NCI-H2227 treated with DMSO at 0.1 percent for 48 hours (cell line): ENCODE data around the gene EIF3M.
"Not testable (repeated sequence)": the region's sequence is repeated elsewhere in the genome, so short reads cannot be mapped to it uniquely, and the experiment has no call there.

Experiments
- DNase-seq: peaks from one replicate; lab custom pipeline; 2025; lab: John Stamatoyannopoulos, UW

EIF3M gene

DNA sequence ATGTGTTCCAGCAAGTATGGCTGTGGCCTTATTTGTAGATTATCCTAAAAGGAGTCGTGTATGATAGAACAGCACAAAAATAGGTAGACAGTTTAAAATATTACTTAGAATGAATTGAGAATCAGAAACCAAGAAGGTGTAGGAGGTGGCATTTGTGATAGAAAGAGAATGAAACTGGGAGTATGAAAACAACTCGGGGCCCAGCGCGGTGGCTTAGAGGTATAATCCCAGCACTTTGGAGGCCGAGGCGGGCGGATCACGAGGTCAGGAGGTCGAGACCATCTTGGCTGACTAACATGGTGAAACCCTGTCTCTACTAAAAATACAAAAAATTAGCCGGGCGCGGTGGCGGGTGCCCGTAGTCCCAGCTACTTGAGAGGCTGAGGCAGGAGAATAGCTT, 12.5 kb downstream of the EIF3M start:
- DNase-seq: not testable (repeated sequence)

DNA sequence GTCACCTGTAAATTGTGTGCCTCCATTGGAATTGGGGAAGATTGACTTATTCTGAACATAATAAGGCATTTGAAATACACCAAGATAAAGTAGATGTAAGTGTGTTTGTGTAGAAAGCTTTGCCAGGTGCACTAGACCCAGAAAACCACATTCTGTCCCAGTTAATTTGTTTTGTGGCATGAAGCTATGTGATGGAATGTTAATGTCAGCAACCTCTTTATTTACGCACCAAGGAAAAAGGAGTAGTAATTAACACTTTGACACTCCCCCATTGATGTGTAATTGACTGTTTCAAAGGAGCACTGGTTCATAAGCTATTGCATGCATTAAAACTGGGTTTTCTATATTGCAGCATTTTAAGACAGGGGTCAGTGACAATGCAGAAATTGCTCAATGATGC, 14.3 kb downstream of the EIF3M start:
- no peak for DNase-seq

DNA sequence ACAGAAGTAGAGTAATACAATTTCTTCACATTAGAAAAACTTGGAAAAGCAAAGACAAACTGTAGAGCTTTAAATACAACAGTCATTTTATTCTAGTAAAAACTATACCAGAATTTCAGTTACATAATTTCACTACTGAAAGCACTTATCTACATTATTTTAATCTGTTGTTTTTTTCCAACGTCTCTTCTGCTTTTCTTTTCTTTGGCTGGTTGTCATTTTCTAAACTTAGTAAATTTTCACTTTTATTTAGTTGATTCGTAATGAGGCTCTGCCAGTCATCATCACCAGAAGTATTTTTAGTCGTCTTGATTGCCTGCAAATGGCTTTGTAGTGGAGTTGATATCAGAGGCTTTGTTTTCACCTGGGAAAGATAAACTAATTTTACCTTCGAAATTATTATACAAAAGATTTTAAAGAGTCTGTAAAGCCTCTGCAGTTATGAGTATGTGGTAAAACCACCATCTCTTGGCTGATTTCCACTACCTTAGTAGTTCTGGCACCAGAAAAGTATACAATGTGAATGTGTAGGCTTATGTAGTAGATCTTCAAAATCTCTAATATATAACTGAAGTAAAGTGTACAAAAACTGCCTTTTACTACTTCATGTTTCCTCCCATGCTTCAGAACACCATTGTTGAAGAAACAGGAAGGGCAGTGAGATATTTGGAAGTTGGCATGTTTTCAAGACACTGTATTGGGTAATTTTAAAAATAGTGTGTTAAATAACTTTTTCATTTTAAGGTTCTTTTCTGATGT, 19.2 kb downstream of the EIF3M start:
- no peak for DNase-seq

DNA sequence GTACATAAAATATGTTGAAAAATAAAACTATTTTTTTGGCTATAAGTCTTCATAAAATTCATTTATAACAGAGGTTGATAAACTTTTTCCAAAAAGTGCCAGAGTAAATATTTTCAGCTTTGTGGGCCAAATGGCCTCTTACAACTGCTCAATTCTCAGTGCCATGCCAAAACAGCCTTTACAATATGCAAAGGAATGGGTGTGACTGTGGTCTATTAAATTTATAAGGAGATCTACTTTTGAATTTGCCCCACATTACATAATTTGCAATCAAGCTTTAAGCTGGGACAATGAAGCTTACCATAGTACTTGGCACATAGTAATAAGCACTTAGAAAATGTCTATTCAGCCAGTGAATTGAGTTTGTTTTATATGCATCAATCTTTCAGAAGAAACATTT, 22.6 kb downstream of the EIF3M start:
- no peak for DNase-seq

DNA sequence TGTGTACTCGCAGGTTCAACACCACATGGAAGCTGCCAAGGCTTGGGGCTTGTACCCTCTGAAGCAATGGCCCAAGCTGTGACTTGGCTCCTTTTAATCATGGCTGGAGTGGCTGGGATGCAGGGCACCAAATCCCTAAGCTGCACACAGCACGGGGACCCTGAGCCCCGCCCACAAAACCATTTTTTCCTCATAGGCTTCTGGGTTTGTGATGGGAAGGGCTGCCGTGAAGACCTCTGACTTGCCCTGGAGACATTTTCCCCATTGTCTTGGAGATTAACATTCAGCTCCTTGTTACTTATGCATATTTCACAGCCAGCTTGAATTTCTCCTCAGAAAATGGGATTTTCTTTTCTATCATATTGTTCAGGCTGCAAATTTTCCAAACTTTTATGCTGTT, 25.2 kb downstream of the EIF3M start:
- not testable (repeated sequence) for DNase-seq

DNA sequence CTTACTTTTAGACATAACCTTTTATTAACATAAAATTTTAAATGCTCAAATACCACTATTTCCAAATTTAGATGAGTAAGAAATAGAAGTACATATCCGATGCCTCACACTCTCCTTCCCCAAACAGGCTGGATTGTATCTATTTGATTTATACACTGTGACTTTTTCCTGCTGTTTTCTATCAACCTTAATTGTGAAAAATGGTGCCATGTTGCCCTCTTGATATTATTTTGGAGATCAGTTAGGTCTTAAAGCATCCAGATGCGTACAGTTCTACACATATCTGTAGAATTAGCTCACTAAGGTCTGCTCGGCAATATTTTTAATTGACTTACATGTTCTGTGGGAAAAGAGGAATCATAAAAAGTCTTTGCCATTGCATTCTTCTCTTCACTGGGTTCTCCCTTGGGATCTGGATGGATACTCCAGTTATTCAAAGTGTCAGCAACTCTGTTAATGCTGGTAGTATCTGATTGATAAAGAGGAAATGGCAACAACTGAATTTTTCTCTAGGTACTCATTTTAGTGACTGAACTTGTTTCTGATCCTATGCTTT, 27.2 kb downstream of the EIF3M start:
- DNase-seq: no peak

DNA sequence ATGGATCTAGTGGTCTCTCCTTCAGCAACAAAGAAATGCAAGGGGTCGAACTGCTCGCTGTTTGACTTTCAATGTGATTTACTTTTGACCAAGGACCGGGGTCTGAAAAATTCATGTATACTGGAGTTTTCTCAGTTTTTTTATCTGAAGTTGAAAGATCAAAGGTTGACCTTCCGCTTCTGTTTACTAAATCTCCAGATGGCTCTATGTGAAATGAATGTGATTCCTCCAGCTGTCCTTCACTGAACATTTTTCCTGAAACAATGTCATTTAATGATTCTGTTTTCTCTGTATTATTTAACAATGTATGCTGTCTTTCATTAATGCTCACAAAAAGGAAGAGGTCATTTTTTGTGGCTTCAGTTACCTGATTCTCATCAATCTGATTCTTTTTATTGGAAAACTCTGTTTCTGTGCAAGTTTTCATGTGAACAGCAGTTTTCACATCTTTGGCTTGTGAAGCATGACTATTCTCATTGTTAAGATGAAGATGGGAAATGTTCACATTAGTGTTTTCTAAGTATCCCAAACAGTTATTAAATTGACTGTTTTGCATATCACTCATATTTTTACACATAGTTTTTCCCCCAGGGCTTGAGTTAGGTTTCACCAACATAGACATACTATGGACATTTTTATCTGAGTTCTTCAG, 30.0 kb downstream of the EIF3M start:
- no peak for DNase-seq

DNA sequence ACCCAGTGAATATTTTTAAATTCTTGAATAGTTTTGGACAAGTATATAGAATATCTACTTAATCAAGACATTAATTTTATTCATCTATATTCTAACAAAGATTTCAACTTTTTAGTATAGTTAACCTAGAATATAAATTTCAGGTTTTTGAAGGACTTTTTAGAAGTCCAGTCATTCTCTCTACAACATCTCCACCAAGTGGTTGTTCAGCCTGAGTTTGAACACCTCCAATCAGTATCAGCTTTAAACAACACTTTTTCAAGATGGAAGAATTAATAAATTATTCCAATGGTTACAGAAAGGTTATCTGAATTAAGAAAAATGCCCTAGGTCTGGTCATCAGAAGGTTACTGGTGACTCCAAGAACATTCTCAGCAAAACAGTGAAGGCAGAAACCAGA, 31.8 kb downstream of the EIF3M start:
- DNase-seq: no peak

DNA sequence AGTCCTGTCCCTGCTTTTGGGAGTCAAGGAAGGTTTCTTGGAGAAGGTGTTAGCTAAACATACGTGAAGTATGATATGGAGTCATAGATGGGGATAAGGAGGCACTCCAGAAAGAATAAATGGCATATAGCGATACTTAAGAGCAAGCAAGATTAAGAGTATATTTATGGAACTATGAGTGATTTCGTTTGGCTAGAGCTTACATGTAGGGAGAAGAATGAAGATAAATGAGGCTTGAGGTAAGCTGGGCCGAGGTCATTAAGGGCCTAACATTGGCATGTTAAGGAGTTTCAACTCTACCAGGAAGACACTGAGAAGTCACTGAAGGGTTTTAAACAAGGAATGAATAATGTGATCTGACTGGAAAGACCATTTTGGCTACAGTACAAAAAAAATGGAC, 33.3 kb downstream of the EIF3M start:
- no peak for DNase-seq

DNA sequence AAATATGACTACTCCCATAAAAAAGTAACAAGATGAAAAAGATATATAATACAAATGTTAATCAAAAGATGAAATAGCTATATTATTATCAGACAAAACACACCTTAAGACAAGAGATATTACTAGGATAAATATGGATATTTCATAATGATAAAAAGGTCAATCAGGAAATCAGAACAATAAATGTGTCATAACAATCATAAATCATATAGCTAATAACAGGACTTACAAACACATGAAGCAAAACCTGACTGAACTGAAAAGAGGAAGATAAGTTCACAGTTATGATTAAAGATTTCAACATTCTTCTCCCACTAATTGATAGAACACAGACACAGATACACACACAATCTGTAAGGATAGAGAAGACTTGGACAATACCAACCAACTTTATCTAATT, 47.2 kb downstream of the EIF3M start:
- DNase-seq: no peak

DNA sequence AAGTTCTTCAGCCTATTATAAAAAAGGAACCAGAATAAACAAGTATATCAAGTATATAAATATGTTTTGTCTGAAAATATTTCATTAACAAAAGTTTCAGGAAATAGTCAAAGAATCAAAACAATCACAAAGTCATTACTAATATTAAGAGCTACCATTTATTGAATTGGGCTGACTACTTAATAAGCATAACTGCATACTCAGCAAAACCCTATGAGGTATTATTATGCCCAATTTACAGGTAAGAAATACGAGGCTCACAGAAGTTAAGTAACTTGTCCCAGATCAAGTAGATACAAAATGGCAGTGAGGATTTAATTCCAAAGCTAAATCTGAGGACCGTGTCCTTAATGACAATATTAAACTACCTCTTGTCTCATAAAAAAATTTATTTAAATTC, 52.2 kb downstream of the EIF3M start:
- DNase-seq: no peak

DNA sequence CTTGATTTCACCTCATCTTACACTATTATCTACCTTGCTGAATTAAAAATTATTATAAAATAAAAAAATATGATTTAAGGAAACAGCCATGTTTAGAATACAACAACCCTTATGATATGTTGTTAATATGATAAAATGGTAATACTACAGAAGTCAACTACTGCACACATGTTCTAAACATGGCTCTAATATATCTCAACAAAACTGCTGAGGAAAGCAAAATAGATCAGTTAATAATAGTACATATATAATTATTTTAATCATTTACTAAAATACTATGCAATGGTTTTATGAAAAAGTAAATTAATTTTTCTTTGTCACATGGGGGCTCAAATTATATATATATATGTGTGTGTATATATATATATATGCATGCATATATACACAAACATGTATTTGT, 57.7 kb downstream of the EIF3M start:
- no peak for DNase-seq

DNA sequence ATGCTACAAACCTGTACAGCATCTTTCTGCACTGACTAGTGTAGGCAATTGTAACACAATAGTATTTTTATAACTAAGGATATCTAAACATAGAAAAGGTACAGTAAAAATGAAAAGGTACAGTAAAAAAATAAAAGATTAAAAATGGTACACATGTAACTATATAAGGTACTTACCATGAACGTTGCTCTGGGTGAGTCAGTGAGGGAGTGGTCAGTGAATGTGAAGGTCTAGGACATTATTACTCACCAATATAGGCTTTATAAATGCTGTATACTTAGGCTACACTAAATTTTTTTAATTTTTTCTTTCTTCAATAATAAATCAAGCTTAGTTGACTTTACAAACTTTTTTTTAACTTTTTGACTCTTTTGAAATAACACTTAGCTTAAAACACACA, 59.9 kb downstream of the EIF3M start:
- no peak for DNase-seq
